SKM-1 treated with dmso at 0.1 percent for 144 hours (cell line): Measurements from ENCODE around the gene SLC49A4.

Experiments
- DNase-seq: peaks from one replicate; lab custom pipeline; 2025; ENCODE audit not compliant: unreplicated experiment; lab: John Stamatoyannopoulos, UW

The SLC49A4 gene

DNA sequence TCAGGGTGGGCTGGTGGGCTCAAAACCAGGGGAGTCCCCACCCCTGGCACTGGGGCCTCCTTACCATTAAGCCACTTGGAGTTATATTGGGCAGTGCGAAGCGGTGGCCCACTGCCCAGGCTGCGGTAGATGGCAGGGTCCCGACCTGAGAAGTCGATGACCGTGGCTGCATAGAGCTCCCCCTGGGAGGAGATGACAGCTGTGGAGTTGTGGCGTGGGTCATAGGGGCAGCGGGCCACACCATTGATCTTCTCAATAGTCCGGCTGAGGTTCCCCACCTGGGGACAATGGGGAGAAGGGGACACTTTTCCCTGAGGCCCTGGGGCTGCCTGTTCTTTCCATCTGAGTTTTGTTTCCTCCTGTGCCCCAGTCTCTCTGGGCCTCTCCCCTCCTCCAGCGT is 132.9 kb downstream of the SLC49A4 start:
- no peak for DNase-seq

GRCh38 chr3:122928396-122929187 is 133.7 kb downstream of the SLC49A4 start:
- no peak for DNase-seq

- no peak for DNase-seq
Measured at GRCh38 chr3:122929188-122930062, 134.6 kb downstream of the SLC49A4 start.

DNA sequence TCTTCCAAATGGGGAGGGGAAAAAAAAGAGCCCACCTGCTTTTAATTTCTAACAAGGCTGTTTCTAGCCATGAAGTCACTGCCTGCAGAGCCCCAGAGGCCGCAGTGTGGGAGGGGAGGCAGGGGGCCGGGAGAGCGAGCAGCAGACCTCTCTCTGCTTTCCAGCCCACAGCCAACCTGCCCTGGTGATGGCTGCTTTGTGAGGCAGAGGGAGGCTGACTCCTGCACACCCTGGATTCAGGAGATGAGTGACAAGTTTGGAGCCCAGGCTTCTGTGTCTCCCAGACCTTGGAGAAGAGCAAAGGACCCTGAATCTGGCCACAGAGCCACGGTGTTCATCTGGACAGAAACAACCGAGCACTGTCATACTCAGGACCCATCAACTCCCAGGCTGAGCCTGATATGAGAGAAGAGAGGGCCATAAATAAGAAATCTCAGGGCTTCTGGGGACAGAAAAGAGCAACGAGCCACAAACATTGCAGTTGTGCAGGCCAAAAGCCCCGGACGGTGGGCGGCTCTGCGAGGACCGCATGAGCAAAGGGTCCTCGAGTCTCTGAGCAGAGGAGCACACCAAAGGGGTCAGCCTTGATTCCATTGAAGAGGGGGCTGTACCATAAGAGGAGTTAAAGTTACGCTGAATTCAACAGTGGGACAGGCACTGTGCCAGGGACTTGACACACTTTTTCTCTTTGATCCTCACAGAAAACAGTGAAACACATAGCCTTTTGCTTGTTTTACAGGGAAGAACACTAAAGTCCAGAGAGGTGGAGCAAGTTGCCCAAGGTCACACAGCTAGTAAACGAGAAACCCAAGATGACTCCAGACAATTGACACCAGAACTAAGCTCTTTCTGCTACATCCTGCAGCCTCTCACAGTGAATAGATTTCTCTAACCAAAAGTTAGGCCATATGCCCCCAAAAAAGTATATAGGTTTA is 135.5 kb downstream of the SLC49A4 start:
- DNase-seq = no peak
